ENCODE results near the gene PCDH9. TPM values are rescaled to one million over a fixed set of nuclear protein-coding genes. Genes with fewer than 3 reads are reported as not detected.

Gene PCDH9
- total RNA-seq, 1 experiment from 2014 or later, result 4.2 TPM

DNA sequence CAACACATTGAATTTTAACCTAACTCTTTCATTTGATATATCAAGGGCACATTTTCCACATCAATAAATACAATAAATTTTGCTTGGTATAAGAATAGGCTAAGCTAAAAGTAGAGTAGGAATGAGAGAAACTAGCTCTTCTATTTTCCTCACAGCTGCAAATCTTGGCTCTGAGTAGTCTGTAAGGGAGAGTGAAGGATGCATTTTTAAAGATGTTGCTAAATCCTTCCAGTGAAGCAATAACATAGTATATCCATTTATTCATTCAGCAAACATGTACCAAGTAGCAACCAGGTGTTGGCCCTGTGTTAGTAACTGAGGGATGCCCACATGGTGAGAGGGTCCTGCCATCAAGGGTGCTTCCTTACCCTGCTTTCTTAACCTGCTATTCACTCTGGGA, 799.9 kb downstream of the PCDH9 start:
- CTCF ChIA-PET, result no interaction called here
- intact Hi-C loops (cut with micrococcal nuclease; ENCODE audit: unreplicated experiment), result no loop called here
- POLR2A ChIA-PET, result no interaction called here
- in situ Hi-C loops (cut with HindIII; ENCODE audit: low pct_unique_long_range_greater_than_20kb, low sequenced_read_pairs), result no loop called here
- Histone ChIP-seq H3K36me3 (ENCODE audit: control insufficient read depth, insufficient read depth, low read length) (no peaks in the 10 kb centered on the region), H3K9me3 (ENCODE audit: control insufficient read depth, insufficient read depth, low read depth, low read length) (no peaks in the 10 kb centered on the region), H3K27ac (ENCODE audit: low read length) (no peak overlapping the region), H3K4me3 (ENCODE audit: low read depth in 2 of 2, low read length in 2 of 2) (no peak overlapping the region), H3K27me3 (ENCODE audit: control insufficient read depth, insufficient read depth, low read length) (no peaks in the 10 kb centered on the region), H3K4me1 (ENCODE audit: control insufficient read depth, insufficient read depth, low read length) (no peaks in the 10 kb centered on the region)
- no peak for ATAC-seq
- TF ChIP-seq SIN3A (IDR thresholded peaks at IDR 0.05; ENCODE audit: borderline replicate concordance, insufficient read depth, low read depth, low read length), result no peak
- TF ChIP-seq, protein P1, sequence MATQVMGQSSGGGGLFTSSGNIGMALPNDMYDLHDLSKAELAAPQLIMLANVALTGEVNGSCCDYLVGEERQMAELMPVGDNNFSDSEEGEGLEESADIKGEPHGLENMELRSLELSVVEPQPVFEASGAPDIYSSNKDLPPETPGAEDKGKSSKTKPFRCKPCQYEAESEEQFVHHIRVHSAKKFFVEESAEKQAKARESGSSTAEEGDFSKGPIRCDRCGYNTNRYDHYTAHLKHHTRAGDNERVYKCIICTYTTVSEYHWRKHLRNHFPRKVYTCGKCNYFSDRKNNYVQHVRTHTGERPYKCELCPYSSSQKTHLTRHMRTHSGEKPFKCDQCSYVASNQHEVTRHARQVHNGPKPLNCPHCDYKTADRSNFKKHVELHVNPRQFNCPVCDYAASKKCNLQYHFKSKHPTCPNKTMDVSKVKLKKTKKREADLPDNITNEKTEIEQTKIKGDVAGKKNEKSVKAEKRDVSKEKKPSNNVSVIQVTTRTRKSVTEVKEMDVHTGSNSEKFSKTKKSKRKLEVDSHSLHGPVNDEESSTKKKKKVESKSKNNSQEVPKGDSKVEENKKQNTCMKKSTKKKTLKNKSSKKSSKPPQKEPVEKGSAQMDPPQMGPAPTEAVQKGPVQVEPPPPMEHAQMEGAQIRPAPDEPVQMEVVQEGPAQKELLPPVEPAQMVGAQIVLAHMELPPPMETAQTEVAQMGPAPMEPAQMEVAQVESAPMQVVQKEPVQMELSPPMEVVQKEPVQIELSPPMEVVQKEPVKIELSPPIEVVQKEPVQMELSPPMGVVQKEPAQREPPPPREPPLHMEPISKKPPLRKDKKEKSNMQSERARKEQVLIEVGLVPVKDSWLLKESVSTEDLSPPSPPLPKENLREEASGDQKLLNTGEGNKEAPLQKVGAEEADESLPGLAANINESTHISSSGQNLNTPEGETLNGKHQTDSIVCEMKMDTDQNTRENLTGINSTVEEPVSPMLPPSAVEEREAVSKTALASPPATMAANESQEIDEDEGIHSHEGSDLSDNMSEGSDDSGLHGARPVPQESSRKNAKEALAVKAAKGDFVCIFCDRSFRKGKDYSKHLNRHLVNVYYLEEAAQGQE (IDR thresholded peaks at IDR 0.05; ENCODE audit: insufficient read depth in 1 of 2, low read depth in 2 of 2, low read length in 1 of 2), result no peak
- DNase-seq (ENCODE audit: low read depth, low spot score), result no peak
- no TSS peak for BruUV-seq (replicated peaks)

DNA sequence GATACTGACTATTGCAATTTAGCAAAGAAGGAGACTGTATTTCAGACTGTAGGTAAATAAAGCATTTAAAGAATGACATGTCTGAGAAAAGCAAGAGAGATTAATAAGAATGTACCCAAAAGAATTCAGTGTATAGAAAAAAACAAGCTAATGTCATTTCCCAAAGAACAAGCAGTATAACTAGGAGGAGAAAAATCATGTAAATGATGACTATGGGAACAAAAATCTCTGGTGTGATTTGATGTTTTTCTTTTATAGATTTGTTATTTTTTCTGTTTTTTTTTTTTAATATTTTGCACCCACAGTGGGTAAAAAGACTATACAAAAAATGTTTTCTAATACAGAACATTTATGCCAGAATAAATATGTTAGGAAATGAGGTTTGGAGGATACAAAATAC, 801.0 kb downstream of the PCDH9 start:
- ChIA-PET POLR2A (no interaction called here), CTCF (no interaction called here)
- no TSS peak for BruUV-seq (replicated peaks)
- DNase-seq (ENCODE audit: low read depth, low spot score) (no peak), ATAC-seq (no peak)
- no peaks in the 10 kb centered on the region for H3K4me1 ChIP-seq (ENCODE audit: control insufficient read depth, insufficient read depth, low read length)
- no peak overlapping the region for H3K4me3 ChIP-seq (ENCODE audit: low read depth in 2 of 2, low read length in 2 of 2)
- intact Hi-C loops (cut with micrococcal nuclease; ENCODE audit: unreplicated experiment), result no loop called here
- H3K27ac ChIP-seq (ENCODE audit: low read length), result no peak overlapping the region
- in situ Hi-C loops (cut with HindIII; ENCODE audit: low pct_unique_long_range_greater_than_20kb, low sequenced_read_pairs), result no loop called here
- H3K27me3 ChIP-seq (ENCODE audit: control insufficient read depth, insufficient read depth, low read length), result no peaks in the 10 kb centered on the region
- H3K36me3 ChIP-seq (ENCODE audit: control insufficient read depth, insufficient read depth, low read length), result no peaks in the 10 kb centered on the region
- H3K9me3 ChIP-seq (ENCODE audit: control insufficient read depth, insufficient read depth, low read depth, low read length), result no peaks in the 10 kb centered on the region
- TF ChIP-seq SIN3A (IDR thresholded peaks at IDR 0.05; ENCODE audit: borderline replicate concordance, insufficient read depth, low read depth, low read length) (no peak), TCF7L2 (IDR thresholded peaks at IDR 0.05; ENCODE audit: low read depth, low read length) (no peak), POLR2AphosphoS5 (IDR thresholded peaks at IDR 0.05; ENCODE audit: low read depth, low read length) (no peak)
- TF ChIP-seq, protein P1 (IDR thresholded peaks at IDR 0.05; ENCODE audit: insufficient read depth in 1 of 2, low read depth in 2 of 2, low read length in 1 of 2), result no peak
- TF ChIP-seq, protein P2, sequence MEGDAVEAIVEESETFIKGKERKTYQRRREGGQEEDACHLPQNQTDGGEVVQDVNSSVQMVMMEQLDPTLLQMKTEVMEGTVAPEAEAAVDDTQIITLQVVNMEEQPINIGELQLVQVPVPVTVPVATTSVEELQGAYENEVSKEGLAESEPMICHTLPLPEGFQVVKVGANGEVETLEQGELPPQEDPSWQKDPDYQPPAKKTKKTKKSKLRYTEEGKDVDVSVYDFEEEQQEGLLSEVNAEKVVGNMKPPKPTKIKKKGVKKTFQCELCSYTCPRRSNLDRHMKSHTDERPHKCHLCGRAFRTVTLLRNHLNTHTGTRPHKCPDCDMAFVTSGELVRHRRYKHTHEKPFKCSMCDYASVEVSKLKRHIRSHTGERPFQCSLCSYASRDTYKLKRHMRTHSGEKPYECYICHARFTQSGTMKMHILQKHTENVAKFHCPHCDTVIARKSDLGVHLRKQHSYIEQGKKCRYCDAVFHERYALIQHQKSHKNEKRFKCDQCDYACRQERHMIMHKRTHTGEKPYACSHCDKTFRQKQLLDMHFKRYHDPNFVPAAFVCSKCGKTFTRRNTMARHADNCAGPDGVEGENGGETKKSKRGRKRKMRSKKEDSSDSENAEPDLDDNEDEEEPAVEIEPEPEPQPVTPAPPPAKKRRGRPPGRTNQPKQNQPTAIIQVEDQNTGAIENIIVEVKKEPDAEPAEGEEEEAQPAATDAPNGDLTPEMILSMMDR (IDR thresholded peaks at IDR 0.05), result no peak
